ENCODE results near the gene EXOC4.

DNA sequence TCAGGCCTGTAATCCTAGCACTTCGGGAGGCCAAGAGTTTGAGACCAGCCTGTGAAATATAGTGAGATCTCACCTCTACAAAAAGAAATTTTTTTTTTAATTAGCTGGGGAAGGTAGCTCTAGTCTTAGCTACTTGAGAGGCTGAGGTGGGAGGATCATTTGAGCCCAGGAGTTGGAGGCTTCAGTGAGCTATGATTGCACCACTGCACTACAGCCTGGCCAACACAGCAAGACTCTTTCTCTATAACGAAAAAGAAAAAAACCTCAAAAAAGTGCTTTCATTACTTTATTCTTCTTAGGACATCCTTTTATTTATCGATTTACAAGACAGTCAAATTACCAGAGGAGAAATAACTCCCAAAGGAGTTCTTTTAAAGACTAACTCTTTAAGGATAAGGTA, 49.4 kb upstream of the EXOC4 start:
- TF ChIP-seq EZH2 (IDR thresholded peaks at IDR 0.05; ENCODE audit: insufficient read depth, poor library complexity, severe bottlenecking) (no peak), EZH2phosphoT487 (IDR thresholded peaks at IDR 0.05; ENCODE audit: insufficient read depth, low read depth) (no peak)
